NCI-H128 (cell line): ENCODE data around the gene PLEKHG5.
A peak's percentile ranks its signal among the peaks of the same experiment; 100 is the strongest.
"Not testable (repeated sequence)": the region's sequence is repeated elsewhere in the genome, so short reads cannot be mapped to it uniquely, and the experiment has no call there.

Experiments
- DNase-seq: peaks from one replicate; lab custom pipeline; 2025; ENCODE audit not compliant: unreplicated experiment; lab: John Stamatoyannopoulos, UW

Gene PLEKHG5

DNA sequence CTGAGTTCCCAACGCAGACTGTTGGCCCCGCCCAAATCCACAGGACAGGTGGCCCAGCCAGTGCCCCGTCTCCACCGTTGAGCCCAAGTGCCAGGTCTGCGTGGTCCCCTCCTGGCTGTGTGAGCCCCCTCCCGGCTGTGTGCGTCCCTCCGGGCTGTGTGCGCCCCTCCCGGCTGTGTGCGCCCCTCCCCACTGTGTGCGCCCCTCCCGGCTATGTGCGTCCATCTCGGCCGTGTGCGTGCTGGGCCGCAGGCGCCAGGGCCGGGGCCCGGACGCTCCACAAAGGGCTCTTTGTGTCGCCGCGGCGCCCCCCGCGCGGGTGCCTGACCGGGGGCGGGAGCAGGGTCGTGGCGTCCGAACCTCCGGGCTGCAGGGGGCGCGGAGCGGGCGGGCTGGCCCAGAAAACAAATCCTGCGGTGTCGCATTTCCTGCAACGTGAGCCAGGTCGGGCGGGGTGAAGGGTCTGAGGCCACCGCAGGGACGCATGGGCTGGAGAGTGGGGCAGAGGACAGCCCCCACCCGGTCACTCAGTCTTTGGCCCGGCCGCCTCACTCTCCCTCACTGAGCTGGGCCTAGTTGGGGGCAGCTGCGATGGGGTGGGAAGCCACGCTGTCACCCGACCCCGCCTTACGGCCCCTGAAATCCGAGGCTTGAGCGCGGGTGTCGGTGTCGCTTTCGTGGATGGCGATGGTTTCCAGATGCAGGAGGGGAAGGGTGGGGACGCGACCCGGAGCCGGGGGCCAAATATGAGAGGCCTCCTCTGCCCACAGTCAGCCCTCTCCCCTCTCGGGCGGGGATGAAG is 44.2 kb downstream of the PLEKHG5 start:
- DNase-seq: peak; percentile 64

DNA sequence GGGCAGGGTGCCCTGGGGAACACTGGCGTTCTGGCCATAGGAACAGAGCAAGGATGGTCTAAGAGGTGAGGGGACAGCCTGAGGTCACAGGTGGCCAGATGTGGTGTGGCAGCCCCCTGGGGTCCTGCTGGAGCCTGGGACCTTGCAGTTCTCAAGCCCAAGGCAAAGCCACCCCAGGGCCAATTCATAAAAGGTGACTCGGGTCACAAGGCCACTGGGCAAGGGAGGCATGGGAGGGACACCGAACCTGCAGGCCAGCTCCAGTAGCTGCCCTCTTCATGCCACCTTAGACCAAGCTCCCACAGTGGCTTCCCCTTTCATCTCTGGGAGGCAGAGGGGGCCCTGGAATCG is 44.8 kb downstream of the PLEKHG5 start:
- DNase-seq: no peak

DNA sequence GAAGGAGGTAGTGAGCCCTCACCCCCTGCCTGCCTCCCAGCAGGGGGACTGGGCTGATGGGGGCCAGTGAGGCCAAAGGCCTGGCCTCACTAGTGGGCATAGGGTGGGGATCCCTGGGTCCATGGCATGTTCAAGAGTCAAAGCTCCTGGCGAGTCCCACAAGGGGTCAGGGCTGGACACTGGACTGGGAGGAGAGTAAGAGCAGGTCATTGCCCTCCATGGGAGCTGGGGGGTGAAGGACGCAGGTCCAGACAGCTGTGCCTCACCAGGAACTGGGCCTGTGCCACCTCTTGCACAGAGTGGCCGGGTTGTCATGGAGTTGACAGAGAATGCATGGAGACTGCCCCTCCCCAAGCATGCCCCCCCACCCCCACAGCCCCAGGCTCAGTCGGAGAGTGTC is 45.5 kb downstream of the PLEKHG5 start:
- DNase-seq: not testable (repeated sequence)

DNA sequence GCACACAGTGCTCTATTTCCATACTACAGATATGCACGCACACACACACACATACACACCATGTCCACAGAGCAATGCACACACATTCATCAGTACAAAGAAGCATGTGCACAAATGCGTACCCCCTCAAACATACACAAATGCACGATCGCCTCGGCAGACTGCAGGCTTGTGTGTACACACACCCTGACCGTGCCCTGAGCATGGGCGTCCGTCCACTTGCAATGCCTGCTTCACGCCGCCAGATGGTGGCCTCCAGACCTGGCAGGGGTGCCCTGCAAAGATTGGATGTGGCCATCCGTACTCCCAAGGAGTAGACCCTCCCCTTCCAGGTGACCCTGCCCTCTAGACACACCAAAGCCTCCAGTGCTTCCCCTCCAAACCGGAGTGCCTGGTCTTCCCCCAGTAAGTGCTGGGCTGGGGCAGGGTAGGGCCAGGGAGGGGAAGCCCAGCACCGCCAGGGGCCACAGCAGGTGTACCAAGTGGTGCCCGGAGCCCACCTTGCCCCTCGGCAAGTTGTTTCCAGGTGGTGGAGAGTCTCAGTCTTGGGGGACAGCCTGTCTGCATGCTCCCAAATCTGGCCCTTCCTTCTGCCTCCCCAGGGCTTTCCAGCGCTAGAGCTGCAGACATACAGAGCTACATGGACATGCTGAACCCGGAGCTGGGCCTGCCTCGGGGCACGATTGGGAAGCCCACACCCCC is 46.3 kb downstream of the PLEKHG5 start:
- no peak for DNase-seq

DNA sequence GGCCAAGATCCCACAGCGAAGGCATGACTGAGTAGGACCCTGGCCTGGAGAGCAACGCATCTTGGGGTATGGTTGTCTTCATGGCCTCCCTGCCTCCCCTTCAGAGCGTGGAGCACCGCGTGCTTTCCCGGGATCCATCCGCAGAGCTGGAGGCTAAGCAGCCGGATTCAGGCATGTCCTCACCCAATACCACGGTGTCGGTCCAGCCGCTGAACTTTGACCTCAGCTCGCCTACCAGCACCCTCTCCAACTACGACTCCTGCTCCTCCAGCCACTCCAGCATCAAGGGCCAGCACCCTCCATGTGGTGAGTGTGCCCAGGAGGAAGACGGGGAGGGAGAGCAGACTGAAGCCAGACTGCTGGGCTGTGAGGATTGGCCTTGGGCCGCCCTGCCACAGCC is 47.1 kb downstream of the PLEKHG5 start:
- DNase-seq: no peak

DNA sequence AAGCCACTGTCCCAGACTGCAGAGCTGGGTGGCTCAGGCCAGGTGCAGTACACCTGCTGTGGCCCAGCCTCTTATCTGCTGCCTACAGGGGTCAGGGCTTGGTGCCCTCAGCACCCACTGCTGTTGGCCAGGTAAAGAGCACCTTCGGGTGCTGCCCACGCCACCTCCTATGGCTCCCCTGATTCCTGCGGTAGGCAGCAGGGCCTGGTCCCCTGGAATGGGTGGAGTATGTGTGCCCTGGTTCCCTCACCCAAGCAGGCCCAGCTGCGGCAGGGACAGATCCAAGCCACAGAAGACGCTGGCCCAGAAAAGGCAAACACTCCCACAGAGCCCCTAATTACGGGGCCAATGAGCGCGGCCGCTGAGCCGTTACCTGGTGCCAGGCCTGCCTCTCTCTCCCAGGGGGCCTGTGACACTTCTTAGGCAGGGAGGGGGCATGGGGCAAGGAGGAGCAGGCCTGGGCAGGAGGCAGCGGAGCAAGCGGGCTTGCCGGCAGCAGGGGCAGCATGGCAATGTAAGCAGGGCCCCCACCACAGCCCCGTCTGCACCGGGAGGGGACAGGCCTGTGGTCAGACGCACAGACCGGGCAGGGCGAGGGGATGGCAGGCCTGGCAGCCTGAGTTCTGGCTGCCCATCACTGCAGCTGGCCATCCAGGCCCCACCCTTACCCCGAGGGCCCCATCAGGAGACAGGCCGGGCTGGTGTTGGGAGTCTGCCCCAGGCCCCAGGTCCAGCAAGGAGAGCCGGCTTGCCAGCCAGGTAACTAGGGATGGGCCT is 47.9 kb downstream of the PLEKHG5 start:
- DNase-seq: no peak

DNA sequence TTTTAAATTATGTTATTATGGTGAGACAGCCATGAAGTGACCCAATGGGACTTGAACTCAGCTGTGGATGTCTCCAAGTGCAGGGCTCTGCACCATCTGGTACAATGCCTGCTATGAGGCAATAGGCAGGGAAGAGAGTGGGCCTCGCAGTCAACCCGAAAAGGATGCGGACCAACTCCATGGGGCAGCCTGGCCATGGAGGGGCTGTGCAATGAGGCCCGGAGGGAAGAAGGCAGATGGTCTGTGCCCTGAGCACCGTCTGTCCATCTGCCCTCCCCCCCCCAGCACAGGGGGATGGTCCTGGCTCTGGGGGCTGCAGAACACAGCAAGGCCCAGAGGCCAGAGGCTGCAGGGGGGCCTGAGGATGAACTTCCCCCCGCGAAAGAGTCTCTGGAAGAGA is 49.9 kb downstream of the PLEKHG5 start:
- DNase-seq: no peak

DNA sequence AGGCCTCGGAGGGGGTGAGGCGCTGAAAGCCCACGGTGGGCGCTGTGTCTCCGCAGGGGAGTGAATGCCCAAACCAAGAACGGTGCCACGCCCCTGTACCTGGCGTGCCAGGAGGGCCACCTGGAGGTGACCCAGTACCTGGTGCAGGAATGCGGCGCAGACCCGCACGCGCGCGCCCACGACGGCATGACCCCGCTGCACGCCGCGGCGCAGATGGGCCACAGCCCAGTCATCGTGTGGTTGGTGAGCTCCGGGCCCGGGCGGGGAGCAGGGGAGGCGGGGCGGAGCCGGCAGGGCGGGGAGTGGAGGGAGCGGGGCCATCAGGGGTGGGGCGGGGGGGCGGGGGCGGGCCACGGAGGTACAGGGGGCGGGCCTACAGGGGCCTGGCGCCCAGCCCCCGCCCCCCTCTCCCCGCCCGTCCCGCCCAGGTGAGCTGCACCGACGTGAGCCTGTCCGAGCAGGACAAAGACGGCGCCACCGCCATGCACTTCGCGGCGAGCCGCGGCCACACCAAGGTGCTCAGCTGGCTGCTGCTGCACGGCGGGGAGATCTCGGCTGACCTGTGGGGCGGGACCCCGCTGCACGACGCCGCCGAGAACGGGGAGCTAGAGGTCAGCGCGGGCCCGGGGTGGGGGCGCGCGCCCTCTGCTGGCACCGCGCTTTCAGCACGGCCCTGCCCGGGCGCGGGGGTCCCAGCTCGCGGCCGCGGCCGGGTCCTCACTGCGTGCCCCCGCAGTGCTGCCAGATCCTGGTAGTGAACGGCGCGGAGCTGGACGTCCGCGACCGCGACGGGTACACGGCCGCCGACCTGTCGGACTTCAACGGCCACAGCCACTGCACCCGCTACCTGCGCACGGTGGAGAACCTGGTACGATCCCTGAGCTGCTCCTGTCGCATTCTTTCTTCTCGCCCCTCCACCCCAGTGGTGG is 51.0 kb downstream of the PLEKHG5 start:
- no peak for DNase-seq

DNA sequence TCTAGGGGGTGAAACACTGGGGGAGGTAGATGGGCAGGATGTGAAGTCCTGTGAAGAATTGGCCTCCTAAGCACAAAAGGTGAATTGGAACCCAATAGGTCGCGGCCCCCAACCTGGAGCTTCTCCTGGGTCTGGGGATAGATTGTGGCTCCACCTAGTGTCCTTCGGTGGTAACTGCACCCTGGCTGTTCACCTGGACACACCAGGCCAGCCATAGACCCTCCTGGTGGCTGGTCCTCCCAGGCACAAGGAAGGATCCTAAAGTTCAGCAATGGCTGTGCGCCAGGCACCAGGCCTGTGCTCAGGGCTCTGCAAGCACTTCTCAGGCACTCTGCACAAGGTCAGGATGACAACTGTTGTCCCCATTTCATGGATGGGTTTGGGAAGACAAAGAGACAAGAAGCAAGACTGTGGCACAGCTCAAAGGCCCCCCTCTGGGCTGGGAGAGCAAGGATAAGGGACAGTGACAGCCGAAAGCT is 53.4 kb downstream of the PLEKHG5 start:
- DNase-seq: peak; percentile 52

DNA sequence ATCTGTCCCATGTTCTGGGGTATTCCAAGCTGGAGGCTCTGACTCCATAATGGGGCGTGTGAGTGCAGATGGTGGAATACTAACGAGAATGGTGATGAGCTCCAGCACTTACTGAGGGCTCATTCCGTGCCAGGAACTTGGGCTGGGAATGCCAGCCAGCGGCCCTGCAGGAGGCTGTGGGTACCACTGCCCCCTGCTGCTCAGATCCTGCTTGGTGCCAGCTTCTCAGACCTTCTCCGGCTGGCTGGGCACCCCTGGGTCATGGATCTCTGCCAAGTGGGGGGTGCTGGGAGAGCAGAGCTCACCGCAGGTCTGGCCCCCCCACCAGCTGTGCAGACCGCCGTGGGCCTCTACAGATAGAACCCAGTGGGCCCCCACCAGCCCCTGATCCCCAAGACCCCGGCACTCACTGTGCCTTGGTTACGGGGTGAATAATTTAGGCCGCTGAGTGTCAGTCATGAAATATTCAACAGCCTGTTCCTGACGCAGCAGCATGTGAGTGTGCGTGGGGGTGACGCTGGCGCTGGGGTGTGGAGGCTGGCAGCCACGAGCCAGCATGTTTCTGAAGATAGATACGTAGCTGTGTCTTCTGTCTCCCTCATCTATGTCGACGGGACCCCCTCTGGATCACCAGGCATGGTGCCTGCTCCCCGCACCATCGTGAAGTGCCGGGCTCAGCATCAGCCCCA is 54.3 kb downstream of the PLEKHG5 start:
- not testable (repeated sequence) for DNase-seq

DNA sequence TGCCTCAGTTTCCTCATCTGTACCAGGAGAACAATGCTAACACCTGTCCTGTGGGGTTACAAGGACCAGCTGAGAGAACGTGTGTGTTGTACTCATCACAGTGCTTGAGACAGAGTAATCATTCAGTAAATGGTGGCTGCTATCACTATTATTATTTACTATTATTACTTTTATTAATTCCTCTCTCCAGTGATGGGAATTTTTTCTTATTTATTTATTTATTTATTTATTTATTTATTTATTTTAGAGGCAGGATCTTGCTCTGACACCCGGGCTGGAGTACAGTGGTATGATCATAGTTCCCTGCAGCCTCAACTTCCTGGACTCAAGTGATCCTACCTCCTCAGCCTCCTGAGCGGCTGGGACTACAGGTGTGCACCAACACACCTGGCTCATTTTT is 55.2 kb downstream of the PLEKHG5 start:
- DNase-seq: not testable (repeated sequence)

DNA sequence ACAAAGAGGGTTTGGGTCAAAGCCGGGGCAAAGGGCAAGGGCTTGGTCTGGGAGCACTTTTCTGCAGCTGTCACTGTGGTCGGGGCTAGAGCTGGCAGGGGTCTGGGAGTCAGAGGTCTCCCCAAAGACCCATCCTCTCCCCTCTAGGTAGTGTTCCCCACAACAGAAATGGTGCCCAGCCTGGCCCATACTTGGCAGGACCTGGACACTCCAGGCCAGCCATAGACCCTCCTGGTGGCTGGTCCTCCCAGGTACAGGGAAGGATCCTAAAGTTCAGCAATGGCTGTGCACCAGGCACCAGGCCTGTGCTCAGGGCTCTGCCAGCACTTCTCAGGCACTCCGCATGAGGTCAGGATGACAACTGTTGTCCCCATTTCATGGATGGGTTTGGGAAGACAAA is 55.9 kb downstream of the PLEKHG5 start:
- DNase-seq: no peak

DNA sequence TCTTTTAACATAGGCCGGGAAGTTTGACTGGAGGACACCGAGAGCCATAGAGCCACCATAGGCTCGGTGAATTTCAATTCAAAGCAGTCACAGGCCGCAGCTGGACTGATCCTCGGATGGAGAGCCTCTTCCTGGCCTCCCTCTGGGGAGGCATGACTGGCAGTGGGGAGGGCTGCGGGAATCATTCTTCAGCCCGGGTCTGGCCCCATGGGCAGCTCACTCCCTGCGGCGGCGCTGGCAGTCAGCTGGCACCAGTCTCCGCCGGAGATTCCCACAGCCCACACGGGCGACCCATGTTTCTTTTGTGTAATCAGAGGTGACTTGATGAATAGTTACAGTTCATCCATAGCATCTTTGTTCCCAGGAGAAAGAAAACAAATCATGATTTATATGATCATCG is 56.3 kb downstream of the PLEKHG5 start:
- DNase-seq: no peak

DNA sequence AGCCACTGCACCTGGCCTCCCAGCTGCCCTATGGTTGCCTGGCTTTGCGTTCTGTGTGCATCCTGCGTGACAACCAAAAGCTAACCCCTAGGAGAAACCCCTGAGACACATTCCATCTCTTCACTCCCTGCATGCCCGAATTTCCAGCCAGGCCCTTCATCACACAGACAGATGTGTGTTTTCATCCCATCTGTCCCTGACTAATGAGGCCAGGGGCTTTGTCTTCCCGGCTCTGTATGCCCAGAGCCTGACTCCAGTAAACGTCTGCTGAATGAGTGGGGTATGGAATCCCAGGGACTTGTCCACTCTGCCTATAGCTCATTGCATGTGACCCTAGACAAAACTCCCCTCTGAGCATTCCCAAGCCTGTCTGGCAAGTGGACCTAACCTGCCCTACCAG is 57.3 kb downstream of the PLEKHG5 start:
- no peak for DNase-seq

DNA sequence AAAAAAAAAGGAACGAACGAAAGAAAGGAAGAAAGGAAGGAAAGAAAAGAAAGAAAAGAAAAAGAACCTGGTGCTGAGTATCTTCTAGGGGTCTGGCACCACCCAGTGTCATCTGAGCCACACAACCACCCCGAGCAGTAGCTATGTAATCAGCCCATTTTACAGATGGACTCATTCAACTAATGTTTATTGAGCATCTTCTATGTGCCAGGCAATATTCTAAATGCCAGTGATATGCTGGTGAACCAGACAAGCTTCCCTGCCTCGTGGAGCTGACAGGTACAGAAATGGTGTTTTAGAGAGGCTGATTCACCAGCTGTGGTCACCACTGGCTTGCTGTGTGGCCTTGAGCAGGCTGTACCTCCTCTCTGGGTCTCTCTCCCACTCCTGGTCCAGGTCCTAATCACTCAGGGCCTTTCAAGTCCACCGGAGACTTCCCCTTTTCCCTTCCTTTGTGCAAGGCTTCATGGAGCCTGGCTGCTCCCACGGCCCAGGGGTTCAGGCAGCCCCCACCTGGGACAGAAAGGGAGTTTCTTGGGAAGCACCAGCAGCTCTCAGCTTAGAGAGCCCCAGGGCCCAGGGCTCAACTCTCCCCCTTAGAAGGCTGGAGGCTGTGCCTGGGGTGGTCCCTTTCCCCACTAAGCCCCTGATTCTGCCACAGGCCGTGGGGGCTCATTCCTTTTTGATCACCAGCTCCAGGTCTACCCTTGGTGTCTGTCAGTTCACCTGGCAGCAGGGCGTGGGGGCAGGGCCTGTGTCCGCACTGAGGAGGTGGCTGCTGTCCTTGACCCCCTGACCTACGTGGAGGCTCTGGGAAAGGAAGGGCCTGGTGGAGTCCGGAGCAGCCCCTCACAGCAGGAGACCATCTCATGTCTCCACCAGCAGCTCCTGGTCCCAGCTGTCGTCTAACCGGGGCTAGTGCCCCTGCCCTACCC is 59.6 kb downstream of the PLEKHG5 start:
- DNase-seq: not testable (repeated sequence)

DNA sequence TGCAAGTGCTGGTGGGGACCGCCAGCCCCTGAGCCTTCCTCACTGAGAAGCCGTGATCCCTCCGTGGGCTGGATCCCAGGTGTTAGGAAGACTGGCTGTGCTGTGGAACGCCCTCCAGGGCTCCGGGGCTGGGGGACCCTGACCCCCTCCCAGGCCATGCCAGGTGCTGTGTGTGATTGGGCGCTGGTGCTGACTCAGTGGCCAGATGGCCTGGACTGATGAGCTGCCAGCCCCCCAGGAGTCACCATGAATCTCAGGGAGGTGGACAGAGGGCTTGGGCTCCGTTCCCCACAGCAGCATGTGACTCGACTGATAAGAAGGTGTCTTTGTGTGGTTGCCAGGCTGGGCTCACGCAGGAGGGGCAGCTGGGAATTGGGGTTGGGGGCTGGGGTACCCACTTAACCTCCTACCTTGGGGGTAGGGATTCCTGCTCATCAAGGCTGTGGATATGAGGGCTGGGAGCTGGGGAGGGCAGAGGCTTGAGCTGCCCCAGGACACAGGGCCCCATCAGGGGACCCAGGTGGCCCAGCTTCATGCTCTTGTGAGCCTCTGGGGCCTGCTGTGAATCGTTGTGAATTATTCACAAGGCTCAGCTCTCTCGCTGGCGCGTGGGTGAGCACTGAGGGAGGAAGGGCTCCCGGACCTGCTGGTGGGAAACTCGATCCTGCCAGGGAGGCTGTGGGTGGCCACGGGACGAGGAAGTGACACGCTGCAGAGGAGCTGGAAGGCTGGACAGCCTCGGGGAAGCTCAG is 61.6 kb downstream of the PLEKHG5 start:
- DNase-seq: not testable (repeated sequence)

DNA sequence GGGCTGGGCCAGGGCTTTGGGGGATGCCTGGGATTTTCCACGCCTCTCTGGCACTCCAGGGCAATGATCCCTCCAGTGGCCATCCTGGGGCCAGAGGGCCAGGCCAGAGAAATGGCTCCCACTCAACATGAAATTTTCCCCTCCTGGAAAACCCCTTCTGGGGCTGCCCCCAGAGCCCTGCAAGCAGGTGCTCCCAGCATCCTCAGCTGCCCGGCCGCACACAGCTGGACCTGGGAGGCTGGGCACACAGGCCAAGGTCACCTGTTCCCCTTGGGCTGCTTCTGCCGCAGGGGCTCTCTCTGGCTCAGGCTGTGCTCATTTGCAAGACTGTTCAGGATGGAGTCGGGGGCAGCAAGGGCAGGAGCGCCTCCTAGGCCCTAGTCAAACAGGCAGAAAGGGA is 63.0 kb downstream of the PLEKHG5 start:
- DNase-seq: not testable (repeated sequence)
